ENCODE results near the gene HELLS.
"Not testable (repeated sequence)": the region's sequence is repeated elsewhere in the genome, so short reads cannot be mapped to it uniquely, and the experiment has no call there.

Gene HELLS

DNA sequence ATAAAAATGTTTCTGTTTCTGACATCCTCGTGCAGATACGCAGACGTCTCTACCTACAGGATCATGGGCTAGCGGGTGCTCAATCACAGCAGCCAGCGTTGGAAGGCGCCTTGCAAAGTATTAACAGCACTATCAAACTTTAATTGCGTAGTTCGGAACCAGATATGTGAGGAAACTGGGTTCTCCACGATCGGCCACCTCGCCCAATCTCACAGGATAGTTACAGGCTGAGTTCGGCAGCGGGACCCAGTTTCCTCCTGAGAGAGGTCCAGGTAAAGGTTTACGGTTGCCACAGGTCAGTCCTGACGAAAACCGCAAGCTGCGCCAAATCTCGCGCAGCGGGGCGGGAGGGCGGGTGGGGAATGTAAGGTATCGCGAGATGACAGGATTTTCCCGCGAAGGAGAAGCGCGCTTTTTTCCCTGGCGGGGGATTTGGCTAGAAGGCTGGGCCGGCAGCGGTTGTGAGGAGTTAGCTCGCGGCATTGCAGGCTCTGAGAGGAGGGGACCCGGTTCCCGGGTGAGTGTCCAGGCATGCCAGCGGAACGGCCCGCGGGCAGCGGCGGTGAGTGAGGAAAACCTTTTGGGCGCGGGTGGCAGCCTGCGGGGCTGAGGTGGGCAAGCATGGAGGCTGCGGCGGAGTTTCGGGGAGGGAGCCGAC is at the start of gene HELLS:
Gene HELLS, plus strand, starts transcription at position 398 of the 658 bp plus-strand sequence. Its CDS starts 134 bp downstream, at position 532.
- peak; percentile 85 to 92 (median 89) for DNase-seq

- DNase-seq, result no peak
Observed at GRCh38 chr10:94496010-94496409, 49.6 kb upstream of the HELLS start.

- DNase-seq, result no peak
Observed at GRCh38 chr10:94496646-94497045, 48.9 kb upstream of the HELLS start.

GRCh38 chr10:94500063-94500462 is 45.5 kb upstream of the HELLS start:
- DNase-seq, result peak in 1 of 3 experiments; percentile 1

DNA sequence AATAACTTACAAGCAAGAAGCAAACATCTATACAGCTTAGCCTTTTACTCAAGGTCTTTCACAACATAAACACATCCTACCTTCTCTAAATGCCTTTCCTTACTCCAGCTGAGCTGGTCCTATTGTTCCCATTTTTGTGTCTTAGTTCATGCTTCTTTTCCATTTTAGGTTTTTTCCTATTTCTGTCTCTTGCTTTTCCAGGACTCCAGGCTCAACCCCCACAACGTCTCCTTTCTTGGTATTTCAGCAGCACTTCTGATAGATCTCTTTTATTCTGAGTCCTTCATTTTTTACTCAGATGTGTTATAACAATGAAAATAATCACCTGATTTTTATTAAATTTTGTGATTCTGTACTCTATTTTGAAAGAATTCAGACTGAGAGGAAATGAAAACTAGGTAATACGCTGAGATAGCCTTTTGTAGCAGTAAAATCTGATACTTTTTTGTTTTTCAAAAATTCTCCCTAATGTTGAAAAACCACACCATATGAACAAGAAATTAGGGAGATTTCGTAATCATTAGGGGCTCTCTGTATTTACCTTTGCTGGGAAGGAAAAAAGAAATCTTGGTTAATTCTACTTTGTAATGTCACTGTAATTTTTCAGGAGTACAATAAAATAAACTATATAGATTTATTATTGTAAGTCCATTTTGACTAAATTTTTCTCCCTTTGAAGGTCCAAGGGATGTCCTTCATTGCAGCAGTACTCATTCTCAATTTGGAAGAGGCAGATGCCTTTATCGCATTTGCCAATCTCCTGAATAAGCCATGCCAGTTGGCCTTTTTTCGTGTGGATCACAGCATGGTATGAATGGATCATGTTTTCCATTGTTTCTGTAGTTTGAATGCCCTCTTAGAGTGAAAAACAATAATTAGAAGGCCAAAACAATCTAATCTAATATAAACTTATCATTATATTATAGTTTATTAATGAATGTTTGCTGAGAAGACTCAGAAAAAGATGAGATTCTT is 24.0 kb upstream of the HELLS start:
- DNase-seq, result no peak

GRCh38 chr10:94524146-94524545 is 21.4 kb upstream of the HELLS start:
- no peak for DNase-seq

DNA sequence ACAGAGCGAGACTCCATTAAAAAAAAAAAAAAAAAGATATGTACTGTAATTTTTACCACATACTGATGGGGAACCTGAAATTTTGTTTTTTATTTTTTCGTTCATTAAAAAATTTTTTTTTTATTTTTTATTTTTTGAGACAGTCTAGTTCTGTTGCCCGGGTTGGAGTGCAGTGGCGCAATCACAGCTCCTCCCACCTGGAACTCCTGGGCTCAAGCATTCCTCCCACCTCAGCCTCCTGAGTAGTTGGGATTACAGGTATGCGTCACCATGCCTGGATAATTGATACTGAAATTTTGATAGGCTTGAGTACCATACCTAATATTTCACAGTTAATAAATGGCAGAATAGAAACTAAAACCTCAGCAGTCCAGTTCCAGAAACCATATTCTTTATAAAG is 20.9 kb upstream of the HELLS start:
- no peak for DNase-seq

DNA sequence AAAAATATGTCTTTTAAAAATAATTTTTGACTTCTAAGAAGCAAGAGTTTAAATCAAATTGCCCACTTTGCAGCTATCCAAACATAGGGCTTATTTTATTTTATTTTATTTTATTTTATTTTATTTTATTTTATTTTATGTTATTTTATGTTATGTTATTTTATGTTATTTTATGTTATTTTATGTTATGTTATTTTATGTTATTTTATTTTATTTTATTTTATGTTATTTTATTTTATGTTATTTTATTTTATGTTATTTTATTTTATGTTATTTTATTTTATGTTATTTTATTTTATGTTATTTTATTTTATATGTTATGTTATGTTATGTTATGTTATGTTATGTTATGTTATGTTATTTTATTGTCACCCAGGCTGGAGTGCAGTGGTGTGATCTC is 14.0 kb upstream of the HELLS start:
- not testable (repeated sequence) for DNase-seq

DNA sequence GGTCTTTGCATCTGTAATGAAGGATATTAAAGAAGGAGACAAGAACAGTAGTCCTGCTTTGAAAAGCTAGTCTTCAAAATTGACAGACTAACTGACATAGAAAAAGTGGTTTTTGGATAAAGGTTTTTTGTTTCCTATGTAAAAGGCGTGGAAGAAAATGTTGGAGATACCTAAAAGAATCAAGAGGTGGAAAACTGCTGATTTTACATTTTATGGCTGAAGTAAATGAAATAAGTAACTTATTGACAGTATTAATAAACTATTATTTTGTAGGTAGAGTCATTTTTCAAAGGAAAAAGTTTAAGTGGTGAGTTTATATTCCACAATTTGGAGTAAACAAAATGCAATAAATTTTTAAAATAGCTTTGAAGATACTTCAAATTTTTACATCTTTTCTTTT is 12.6 kb upstream of the HELLS start:
- no peak for DNase-seq

GRCh38 chr10:94542282-94542681 is 3.3 kb upstream of the HELLS start:
- DNase-seq, result not testable (repeated sequence)

DNA sequence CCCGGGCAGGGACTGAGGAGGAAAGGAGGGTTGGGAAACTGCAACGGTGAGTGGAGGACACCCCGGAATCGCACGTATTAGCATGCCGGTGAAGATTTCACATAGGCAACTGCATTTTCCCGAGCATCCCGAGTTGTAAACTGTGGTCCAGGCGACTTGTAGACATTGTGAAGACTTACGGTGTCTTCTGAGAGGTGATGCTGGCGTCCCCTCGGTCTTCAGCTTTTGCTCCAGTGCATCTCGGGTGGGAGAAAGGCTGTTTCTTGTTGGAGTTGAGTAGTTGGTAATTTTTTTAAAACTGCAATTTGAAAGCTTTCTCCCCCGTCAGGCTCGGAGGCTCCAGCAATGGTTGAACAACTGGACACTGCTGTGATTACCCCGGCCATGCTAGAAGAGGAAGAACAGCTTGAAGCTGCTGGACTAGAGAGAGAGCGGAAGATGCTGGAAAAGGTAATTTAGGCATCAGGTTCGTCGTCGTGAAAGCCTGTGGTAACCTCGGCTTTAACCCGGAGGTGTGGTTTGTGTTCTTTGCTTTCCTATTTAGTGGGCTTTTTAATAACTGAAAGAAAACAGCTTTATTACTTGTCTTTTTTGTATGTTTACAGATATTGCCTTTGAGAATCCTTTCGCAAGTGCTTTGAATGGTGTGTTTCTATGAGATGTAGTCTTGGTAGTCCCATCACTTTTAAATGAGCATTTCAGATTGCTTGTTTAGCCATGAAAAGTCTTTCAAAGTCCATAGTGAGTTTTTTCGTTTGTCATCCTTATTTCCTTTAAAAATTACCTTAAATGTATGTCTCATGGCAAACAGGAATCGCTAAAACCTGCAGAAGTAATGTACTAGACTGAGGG is 687 bp downstream of the HELLS start:
- peak; percentile 14 to 81 (median 72) for DNase-seq

DNA sequence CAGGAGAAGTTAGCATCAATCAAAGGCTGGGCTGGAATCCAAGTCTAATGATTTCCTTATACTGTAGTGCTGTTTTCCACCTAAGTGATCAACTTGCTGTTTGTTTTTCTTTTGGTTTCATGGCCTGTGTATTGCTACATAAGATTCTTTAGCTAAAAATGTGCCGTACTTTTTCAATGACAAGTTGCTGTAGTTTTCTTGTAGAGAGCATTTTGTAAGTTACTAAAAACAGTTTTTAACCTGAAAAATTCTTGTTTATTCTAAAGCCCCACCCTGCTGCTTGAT is 1.3 kb downstream of the HELLS start:
- DNase-seq, result peak in 1 of 3 experiments; percentile 30

DNA sequence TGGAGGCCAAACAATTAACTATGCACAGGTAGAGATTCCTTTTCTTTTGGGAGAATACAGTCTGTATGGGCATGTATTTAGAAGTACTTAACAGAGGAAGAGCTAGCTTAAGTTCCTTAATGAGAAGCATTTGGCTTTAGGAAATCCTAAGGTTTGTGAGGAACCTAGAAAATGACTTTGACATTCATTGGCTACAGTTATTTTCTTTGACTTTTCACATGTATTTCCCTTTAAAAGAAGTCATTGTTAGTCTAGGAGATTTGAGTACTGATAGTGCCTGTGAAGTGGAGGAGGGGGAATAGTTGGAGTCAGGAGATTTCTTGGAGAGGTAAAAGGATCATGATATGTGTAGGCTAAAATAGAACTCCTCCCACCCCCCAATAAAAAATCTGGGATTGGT is 3.6 kb downstream of the HELLS start:
- no peak for DNase-seq

- not testable (repeated sequence) for DNase-seq
Observed at GRCh38 chr10:94567714-94568307, 22.2 kb downstream of the HELLS start.

GRCh38 chr10:94571081-94571480 is 25.5 kb downstream of the HELLS start:
- no peak for DNase-seq

DNA sequence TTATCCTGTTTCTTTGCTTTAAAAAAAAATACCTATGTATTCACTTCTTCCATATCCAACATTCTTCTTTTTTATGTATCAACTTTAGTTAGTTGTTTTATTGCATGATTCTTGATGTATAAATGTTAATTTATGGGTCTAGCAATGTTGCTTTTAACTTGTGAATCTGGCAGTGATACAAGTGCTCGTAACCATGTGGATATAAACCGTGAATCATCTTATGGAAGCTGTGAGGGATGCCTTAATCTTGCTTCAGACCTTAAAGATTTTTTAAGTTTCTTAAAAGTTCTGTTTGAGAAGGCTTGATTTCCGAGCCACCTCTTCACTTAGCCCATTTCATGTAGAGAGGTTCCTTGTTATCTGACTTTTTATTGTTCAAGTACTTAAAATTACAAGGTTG is 25.9 kb downstream of the HELLS start:
- no peak for DNase-seq

DNA sequence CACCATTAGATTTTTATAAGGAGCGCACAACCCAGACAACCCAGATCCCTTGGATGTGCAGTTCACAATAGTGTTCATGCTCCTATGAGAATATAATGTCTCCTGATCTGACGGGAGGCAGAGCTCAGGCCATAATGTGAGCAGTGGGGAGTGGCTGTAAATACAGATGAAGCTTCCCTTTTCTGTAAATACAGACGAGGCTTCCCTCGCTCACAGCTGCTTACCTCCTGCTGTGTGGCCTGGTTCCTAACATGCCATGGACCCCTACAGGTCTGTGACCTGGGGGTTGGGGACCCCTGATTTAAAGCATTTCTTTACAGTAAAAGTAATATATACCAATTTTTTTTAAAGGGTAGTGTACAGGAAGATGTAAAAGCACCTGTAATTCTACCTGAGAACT is 33.2 kb downstream of the HELLS start:
- DNase-seq, result no peak

GRCh38 chr10:94583124-94583523 is 37.5 kb downstream of the HELLS start:
- no peak for DNase-seq

- DNase-seq, result no peak
Observed at GRCh38 chr10:94591461-94592205, 46.0 kb downstream of the HELLS start.

DNA sequence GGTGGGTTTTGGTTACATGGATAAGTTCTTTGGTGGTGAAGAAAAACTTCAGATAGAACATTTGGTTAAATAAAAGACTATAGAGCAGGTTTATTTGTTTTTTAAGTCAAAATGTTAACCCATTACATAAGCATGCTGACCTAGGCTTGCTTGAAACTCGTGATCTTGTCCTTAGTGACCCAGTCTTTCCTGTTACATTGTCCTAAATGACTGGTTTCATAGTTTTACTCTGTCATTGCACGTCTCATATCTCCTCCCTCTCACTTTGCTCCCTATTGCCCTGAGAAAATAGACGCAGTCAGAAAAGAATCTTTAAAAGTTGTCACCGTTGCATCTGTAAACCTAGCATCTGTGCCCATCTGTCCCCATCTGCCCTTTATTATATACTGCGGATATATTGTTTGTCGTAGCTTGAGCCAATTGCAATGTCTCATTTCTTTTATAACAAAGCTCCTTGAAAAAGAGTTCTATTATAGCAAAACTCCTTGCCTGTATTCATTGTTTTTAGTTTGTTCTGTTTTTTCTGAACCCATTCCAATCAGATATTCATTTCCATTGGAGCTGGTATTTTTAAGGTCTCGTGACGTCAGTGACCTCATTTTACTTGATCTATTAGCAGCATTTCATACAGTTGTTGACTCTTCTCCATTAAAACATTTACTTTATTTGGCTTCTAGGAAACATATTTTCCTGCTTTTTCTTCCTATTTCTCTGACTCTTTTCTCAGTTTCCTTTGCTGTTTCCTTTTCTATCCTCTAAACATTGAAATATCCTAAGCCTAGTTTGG is 57.3 kb downstream of the HELLS start:
- no peak for DNase-seq

- no peak for DNase-seq
Observed at GRCh38 chr10:94607111-94607510, 61.5 kb downstream of the HELLS start.

All from NCI-H1417 (cell line).